SK-N-SH treated with all-trans-retinoic acid at 6 μM for 48 hours (cell line): ENCODE results near the gene TSPAN14.

Experiments used
- ATAC-seq: fragments of 200-7000 bp; cut with Tn5 transposase; 3 replicates; pipeline ENCODE4 v1.9.1; 2020; ENCODE audit warnings: mild to moderate bottlenecking, moderate library complexity
- ARNTL ChIP-seq: fragments of 450-650 bp; formaldehyde crosslinking; IDR thresholded peaks from 2 replicates; pipeline ENCODE4 v1.5.0; 2020; ENCODE audit warnings: low read depth, mild to moderate bottlenecking, moderate library complexity, borderline replicate concordance
- BACH2 ChIP-seq: fragments of 250-450 bp; sonication (Bioruptor Pico); IDR thresholded peaks from 2 replicates; pipeline ENCODE4 v1.9.0; 2021; ENCODE audit warnings: mild to moderate bottlenecking, borderline replicate concordance
- CREB5 ChIP-seq: fragments of 250-450 bp; sonication (Bioruptor Pico); IDR thresholded peaks from 2 replicates; pipeline ENCODE4 v1.5.1; 2020; ENCODE audit warnings: low read depth, mild to moderate bottlenecking, moderate library complexity
- CSDC2 ChIP-seq: fragments of 250-450 bp; sonication (Bioruptor Pico); IDR thresholded peaks from 2 replicates; pipeline ENCODE4 v1.5.0; 2020; ENCODE audit warnings: mild to moderate bottlenecking, moderate library complexity
- ESRRG ChIP-seq: fragments of 250-450 bp; sonication (Bioruptor Pico); IDR thresholded peaks from 2 replicates; pipeline ENCODE4 v1.6.1; 2021; ENCODE audit warnings: mild to moderate bottlenecking
- OSR1 ChIP-seq: fragments of 250-450 bp; sonication (Bioruptor Pico); IDR thresholded peaks from 2 replicates; pipeline ENCODE4 v1.8.0; 2022; ENCODE audit warnings: moderate library complexity, mild to moderate bottlenecking, inconsistent platforms
- PATZ1 ChIP-seq: fragments of 250-450 bp; sonication (Bioruptor Pico); IDR thresholded peaks from 2 replicates; pipeline ENCODE4 v1.8.0; 2020; ENCODE audit warnings: mild to moderate bottlenecking, moderate library complexity, borderline replicate concordance
- POU6F1 ChIP-seq: fragments of 250-450 bp; sonication (Bioruptor Pico); IDR thresholded peaks from 2 replicates; pipeline ENCODE4 v1.8.0; 2021; ENCODE audit warnings: low read depth, mild to moderate bottlenecking, moderate library complexity, borderline replicate concordance
- PPARA ChIP-seq: fragments of 250-450 bp; sonication (Bioruptor Pico); IDR thresholded peaks from 2 replicates; pipeline ENCODE4 v1.5.0; 2020; ENCODE audit warnings: mild to moderate bottlenecking, borderline replicate concordance
- SNAI2 ChIP-seq: fragments of 250-450 bp; sonication (Bioruptor Pico); IDR thresholded peaks from 2 replicates; pipeline ENCODE4 v1.5.0; 2020; ENCODE audit warnings: mild to moderate bottlenecking, moderate library complexity
- TSHZ2 ChIP-seq: fragments of 250-450 bp; sonication (Bioruptor Pico); IDR thresholded peaks from 2 replicates; pipeline ENCODE4 v1.5.0; 2020; ENCODE audit warnings: mild to moderate bottlenecking, moderate library complexity
- ZC3H10 ChIP-seq: fragments of 250-450 bp; sonication (Bioruptor Pico); IDR thresholded peaks from 2 replicates; pipeline ENCODE4 v1.5.1; 2021; ENCODE audit warnings: mild to moderate bottlenecking, moderate library complexity
- ZFP3 ChIP-seq: fragments of 250-450 bp; sonication (Bioruptor Pico); IDR thresholded peaks from 2 replicates; pipeline ENCODE4 v1.5.0; 2020; ENCODE audit warnings: mild to moderate bottlenecking, moderate library complexity
- ZFP30 ChIP-seq: fragments of 450-650 bp; formaldehyde crosslinking; IDR thresholded peaks from 2 replicates; pipeline ENCODE4 v1.5.0; 2022; ENCODE audit warnings: mild to moderate bottlenecking, moderate library complexity
- ZNF565 ChIP-seq: fragments of 450-650 bp; formaldehyde crosslinking; conservative IDR thresholded peaks from 2 replicates; pipeline ENCODE4 v1.5.0; 2020; ENCODE audit warnings: low read depth, mild to moderate bottlenecking, moderate library complexity
- ZNF70 ChIP-seq: fragments of 450-650 bp; formaldehyde crosslinking; IDR thresholded peaks from 2 replicates; pipeline ENCODE4 v1.5.0; 2020; ENCODE audit warnings: mild to moderate bottlenecking, moderate library complexity
- ZNF8 ChIP-seq: fragments of 450-650 bp; formaldehyde crosslinking; IDR thresholded peaks from 2 replicates; pipeline ENCODE4 v1.5.0; 2020; ENCODE audit warnings: mild to moderate bottlenecking, moderate library complexity

The TSPAN14 gene

GRCh38 chr10:80537736-80538480, 83.8 kb downstream of the TSPAN14 start, which contains the start of gene SH2D4B (continued):
- TF ChIP-seq PATZ1 (CRISPR knock-in tag) (no peak), PPARA (no peak), ZFP30 (CRISPR knock-in tag) (no peak), ZNF565 (CRISPR knock-in tag) (no peak), OSR1 (CRISPR knock-in tag) (no peak), ZNF8 (CRISPR knock-in tag) (no peak)

- TF ChIP-seq CREB5, result no peak
- no peak for TF ChIP-seq BACH2
- TF ChIP-seq, all 23 proteins: peak for 0
- ATAC-seq, result no peak
Measured at GRCh38 chr10:80538481-80539185, 84.5 kb downstream of the TSPAN14 start.

GRCh38 chr10:80539421-80540031, 85.4 kb downstream of the TSPAN14 start:
- ATAC-seq, result no peak
- TF ChIP-seq SNAI2 (CRISPR knock-in tag) (no peak), POU6F1 (CRISPR knock-in tag) (no peak), BACH2 (no peak), PPARA (no peak), ZC3H10 (CRISPR knock-in tag) (no peak), CREB5 (no peak), ESRRG (CRISPR knock-in tag) (no peak), OSR1 (CRISPR knock-in tag) (no peak), ZFP3 (CRISPR knock-in tag) (no peak), ZNF70 (CRISPR knock-in tag) (no peak)

GRCh38 chr10:80540136-80540535, 86.0 kb downstream of the TSPAN14 start:
- no peak for ATAC-seq
- TF ChIP-seq ZNF70 (CRISPR knock-in tag), result no peak
- no peak for TF ChIP-seq POU6F1 (CRISPR knock-in tag)
- no peak for TF ChIP-seq CREB5
- TF ChIP-seq SNAI2 (CRISPR knock-in tag), result no peak
- no peak for TF ChIP-seq ZFP30 (CRISPR knock-in tag)
- TF ChIP-seq TSHZ2 (CRISPR knock-in tag), result no peak
- TF ChIP-seq ZFP3 (CRISPR knock-in tag), result no peak
- TF ChIP-seq ARNTL, result no peak
- TF ChIP-seq CSDC2 (CRISPR knock-in tag), result no peak
- no peak for TF ChIP-seq BACH2
- TF ChIP-seq OSR1 (CRISPR knock-in tag), result no peak
- no peak for TF ChIP-seq ESRRG (CRISPR knock-in tag)
- no peak for TF ChIP-seq PATZ1 (CRISPR knock-in tag)
